ENCODE results near the gene ELOF1. TPM values are rescaled to one million over a fixed set of nuclear protein-coding genes. Genes with fewer than 3 reads are reported as not detected.
A peak's percentile ranks its signal among the peaks of the same experiment; 100 is the strongest.

ELOF1 gene
- total RNA-seq, 1 donor from 2014 or later, result 37.7 TPM

- peak overlapping the region; percentile 95 for H3K27ac Mint-ChIP-seq (ENCODE audit: unreplicated experiment)
- peak overlapping the region; percentile 83 for H3K4me3 Mint-ChIP-seq (ENCODE audit: unreplicated experiment)
- H3K27me3 Mint-ChIP-seq (ENCODE audit: low read depth), result no peaks in the 10 kb centered on the region
- H3K9me3 Mint-ChIP-seq (ENCODE audit: low read depth), result no peaks in the 10 kb centered on the region
- TF ChIP-seq CTCF (IDR thresholded peaks at IDR 0.05), result no peak
- peaks cover 16% of the 10 kb centered on the region for H3K4me1 Mint-ChIP-seq (ENCODE audit: low read depth)
- DNase-seq (ENCODE audit: low spot score), result no peak
- H3K36me3 Mint-ChIP-seq (ENCODE audit: low read depth), result peaks cover 4% of the 10 kb centered on the region
Observed at GRCh38 chr19:11506101-11506555, 52.9 kb downstream of the ELOF1 start.

GRCh38 chr19:11505504-11506100 lies 53.4 kb downstream of the ELOF1 start, which contains the start of gene ZNF653:
Gene ZNF653 (minus strand): TSS chr19:11505839. CDS start chr19:11505786, 53 bp downstream.
- Mint-ChIP-seq H3K27me3 (ENCODE audit: low read depth) (no peaks in the 10 kb centered on the region), H3K27ac (ENCODE audit: unreplicated experiment) (peak within 1 kb of the TSS; percentile 95), H3K4me3 (ENCODE audit: unreplicated experiment) (peak within 1 kb of the TSS; percentile 83), H3K9me3 (ENCODE audit: low read depth) (no peaks in the 10 kb centered on the region), H3K36me3 (ENCODE audit: low read depth) (peaks cover 3% of the 10 kb centered on the region), H3K4me1 (ENCODE audit: low read depth) (peaks cover 16% of the 10 kb centered on the region)
- DNase-seq (ENCODE audit: low spot score), result no peak
- no peak for TF ChIP-seq CTCF (IDR thresholded peaks at IDR 0.05)

DNA sequence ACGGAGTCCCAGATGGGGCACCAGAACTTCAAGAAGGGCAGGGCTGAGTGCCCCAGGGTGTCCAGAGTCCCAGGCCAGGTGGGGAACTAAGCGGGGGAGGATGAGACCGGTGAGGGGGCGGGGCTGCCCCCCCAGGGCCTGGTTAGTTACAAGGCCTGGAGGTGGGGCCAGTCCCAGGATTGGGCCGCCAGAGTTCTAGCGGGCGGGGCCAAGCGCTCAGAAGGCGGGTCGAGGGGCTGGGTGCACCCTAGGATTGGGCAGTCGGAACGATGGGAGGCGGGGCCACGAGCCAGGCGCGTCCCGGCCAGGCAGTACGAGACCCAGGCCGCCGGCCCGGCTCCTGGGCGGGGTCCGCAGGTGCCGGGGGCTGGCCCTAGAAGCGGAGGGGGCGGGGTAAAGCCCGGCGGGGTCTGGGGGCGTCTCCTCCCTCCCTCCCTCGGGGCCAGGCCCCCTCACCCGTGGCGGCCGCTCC lies 54.0 kb downstream of the ELOF1 start:
- H3K36me3 Mint-ChIP-seq (ENCODE audit: low read depth), result peaks cover 3% of the 10 kb centered on the region

DNA sequence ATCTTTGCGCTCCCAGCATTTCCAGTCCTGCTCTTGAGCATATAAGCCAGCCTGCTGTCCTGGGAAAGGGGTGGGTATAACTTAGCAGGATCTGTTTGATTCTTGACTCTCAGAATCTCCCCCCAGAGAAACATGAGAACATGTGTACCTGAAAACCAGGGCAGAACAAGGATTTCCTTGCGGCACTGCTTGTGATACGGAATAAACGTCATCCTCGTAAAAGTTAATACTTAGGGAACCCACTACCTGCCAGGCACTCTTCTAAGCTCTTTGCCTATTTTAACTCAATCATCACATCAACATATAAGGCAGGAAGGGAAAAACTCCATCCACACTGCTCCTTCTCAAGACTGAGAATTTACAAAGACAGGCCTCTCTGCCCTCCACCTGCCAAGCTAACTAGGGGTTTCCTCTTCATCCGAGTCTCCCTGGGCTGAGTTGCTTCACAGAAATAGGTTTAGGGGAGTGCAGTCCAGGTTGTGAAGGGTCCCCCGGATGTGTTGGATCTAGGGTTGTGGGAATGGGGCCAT lies 54.5 kb downstream of the ELOF1 start:
- Mint-ChIP-seq H3K4me3 (ENCODE audit: unreplicated experiment) (peak overlapping the region; percentile 83), H3K9me3 (ENCODE audit: low read depth) (no peaks in the 10 kb centered on the region), H3K27me3 (ENCODE audit: low read depth) (no peaks in the 10 kb centered on the region), H3K4me1 (ENCODE audit: low read depth) (peaks cover 16% of the 10 kb centered on the region), H3K27ac (ENCODE audit: unreplicated experiment) (peak overlapping the region; percentile 79), H3K36me3 (ENCODE audit: low read depth) (peaks cover 5% of the 10 kb centered on the region)
- DNase-seq (ENCODE audit: low spot score), result no peak
- TF ChIP-seq CTCF (IDR thresholded peaks at IDR 0.05), result no peak

More for the DNA sequence above, 54.0 kb downstream of the ELOF1 start:
- Mint-ChIP-seq H3K27ac (ENCODE audit: unreplicated experiment) (peak overlapping the region; percentile 79), H3K4me1 (ENCODE audit: low read depth) (peaks cover 16% of the 10 kb centered on the region), H3K9me3 (ENCODE audit: low read depth) (no peaks in the 10 kb centered on the region), H3K27me3 (ENCODE audit: low read depth) (no peaks in the 10 kb centered on the region), H3K4me3 (ENCODE audit: unreplicated experiment) (peak overlapping the region; percentile 83)
- no peak for TF ChIP-seq CTCF (IDR thresholded peaks at IDR 0.05)
- no peak for DNase-seq (ENCODE audit: low spot score)

Other genes starting within 250 kb of the ELOF1 start
- 2.1 to 8.9 TPM (median 8.1 TPM) in 3 replicates for gene RAB3D, start 219.6 kb downstream of the ELOF1 start, total RNA-seq
- 35.4 to 49.4 TPM (median 39.2 TPM) in 3 replicates for gene TMEM205, start 213.0 kb downstream of the ELOF1 start, total RNA-seq
- gene CCDC159, start 212.7 kb downstream of the ELOF1 start, total RNA-seq, result 19.8 to 22.4 TPM (median 20.5 TPM) in 3 replicates
- gene PLPPR2, start 203.8 kb downstream of the ELOF1 start, total RNA-seq, result 67.6 to 74.7 TPM (median 72.3 TPM) in 3 replicates
- gene SWSAP1, start 184.6 kb downstream of the ELOF1 start, total RNA-seq, result 1.1 to 1.5 TPM (median 1.4 TPM) in 3 replicates
- gene EPOR, start 174.9 kb downstream of the ELOF1 start, total RNA-seq, result 1.4 to 2.8 TPM (median 2.6 TPM) in 3 replicates
- 0.70 to 0.97 TPM in 2 of 3 replicates, not detected in the other for gene RGL3, start 139.9 kb downstream of the ELOF1 start, total RNA-seq
- 0.15 to 0.68 TPM (median 0.31 TPM) in 3 replicates for gene ODAD3, start 124.1 kb downstream of the ELOF1 start, total RNA-seq
- 309 to 330 TPM (median 318 TPM) in 3 replicates for gene PRKCSH, start 123.6 kb downstream of the ELOF1 start, total RNA-seq
- 0.07 TPM in 1 of 3 replicates, not detected in the others for gene ELAVL3, start 78.2 kb downstream of the ELOF1 start, total RNA-seq
- 6.8 to 8.6 TPM (median 8.2 TPM) in 3 replicates for gene ZNF653, start 53.4 kb downstream of the ELOF1 start, total RNA-seq
- gene ECSIT, start 30.1 kb downstream of the ELOF1 start, total RNA-seq, result 20.3 to 27.9 TPM (median 20.5 TPM) in 3 replicates
- gene CNN1, start 20.4 kb downstream of the ELOF1 start, total RNA-seq, result 20.1 to 213 TPM (median 199 TPM) in 3 replicates
- 0.45 TPM in 1 of 3 replicates, not detected in the others for gene ACP5, start 18.4 kb upstream of the ELOF1 start, total RNA-seq
- 13.0 to 14.2 TPM (median 13.6 TPM) in 3 replicates for gene ZNF627, start 38.3 kb upstream of the ELOF1 start, total RNA-seq
- 3.7 to 5.5 TPM (median 3.8 TPM) in 3 replicates for gene ZNF823, start 179.7 kb upstream of the ELOF1 start, total RNA-seq
- 4.9 to 5.8 TPM (median 5.6 TPM) in 3 replicates for gene ZNF441, start 207.8 kb upstream of the ELOF1 start, total RNA-seq
- 3.6 to 7.1 TPM (median 4.2 TPM) in 3 replicates for gene ZNF491, start 239.3 kb upstream of the ELOF1 start, total RNA-seq

All from chondrocyte (in vitro differentiated cells).